ENCODE data around the gene C2orf74.
"Not testable (repeated sequence)": the region's sequence is repeated elsewhere in the genome, so short reads cannot be mapped to it uniquely, and the experiment has no call there.

Gene C2orf74

DNA sequence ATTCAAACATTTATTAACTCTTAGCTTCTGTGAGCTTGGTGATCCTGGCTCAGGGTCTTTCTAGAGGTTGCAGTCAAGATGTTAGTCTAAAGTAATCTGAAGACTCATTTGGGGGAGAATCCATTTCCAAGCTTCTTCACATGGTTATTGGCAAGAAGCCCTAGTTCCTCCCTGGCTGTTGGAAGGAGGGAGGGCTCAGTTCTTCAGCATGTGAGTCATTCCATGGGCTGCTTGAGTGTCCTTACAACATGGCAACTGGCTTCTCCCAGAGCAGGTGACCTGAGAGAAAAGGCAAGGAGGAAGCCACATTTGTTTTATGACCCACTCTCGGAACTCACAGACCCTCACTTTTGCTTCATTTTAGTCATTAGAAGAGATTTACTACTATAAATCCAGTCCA lies 10.6 kb upstream of the C2orf74 start:
- Mint-ChIP-seq H3K27ac (no peak overlapping the region), H3K4me3 (no peak overlapping the region), H3K27me3 (no peaks in the 10 kb centered on the region), H3K9me3 (no peaks in the 10 kb centered on the region), H3K36me3 (peaks cover 27% of the 10 kb centered on the region), H3K4me1 (peaks cover 3% of the 10 kb centered on the region)
- CTCF ChIA-PET = interaction anchor here (1.0 to 1.3 kb wide), 2 partner anchors 16 to 157 kb away, joined by 3 to 4 read pairs; no protein-coding TSS in a partner anchor
- no peak for DNase-seq

DNA sequence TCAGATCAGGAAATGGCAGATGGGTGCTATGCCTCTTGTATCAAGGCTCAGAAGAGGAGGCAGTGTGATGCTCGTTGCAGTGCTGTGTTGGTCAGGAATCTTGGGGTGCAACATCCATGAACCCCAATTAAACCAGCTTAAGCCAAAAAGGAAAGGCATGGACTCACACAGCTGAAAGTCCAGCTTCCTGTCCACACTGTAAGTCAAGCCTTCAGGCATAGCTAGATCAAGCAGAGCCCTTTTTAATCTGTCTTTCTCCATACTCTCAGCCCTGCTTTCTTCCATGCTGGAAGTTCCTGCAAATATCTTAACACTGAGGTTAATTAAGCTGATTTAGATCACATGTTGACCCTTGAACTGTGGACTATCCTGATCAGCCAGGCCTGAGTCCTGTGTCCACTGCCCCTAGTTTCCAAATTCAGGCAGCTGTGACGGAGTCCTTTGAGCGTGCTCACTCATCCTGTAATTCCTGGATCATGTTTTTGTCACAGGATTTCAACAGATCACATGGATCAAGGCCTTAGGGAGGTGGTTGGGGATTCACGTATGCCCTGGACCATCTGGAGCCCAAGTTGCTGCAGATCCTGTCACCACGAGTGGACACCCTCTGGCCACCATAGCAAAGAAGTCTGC lies 4.5 kb upstream of the C2orf74 start:
- CTCF ChIA-PET = no interaction called here
- Mint-ChIP-seq H3K27me3 (no peaks in the 10 kb centered on the region), H3K36me3 (peaks cover 21% of the 10 kb centered on the region), H3K4me1 (peaks cover 10% of the 10 kb centered on the region), H3K4me3 (no peak overlapping the region), H3K27ac (no peak overlapping the region), H3K9me3 (peaks cover 11% of the 10 kb centered on the region)
- no peak for DNase-seq

DNA sequence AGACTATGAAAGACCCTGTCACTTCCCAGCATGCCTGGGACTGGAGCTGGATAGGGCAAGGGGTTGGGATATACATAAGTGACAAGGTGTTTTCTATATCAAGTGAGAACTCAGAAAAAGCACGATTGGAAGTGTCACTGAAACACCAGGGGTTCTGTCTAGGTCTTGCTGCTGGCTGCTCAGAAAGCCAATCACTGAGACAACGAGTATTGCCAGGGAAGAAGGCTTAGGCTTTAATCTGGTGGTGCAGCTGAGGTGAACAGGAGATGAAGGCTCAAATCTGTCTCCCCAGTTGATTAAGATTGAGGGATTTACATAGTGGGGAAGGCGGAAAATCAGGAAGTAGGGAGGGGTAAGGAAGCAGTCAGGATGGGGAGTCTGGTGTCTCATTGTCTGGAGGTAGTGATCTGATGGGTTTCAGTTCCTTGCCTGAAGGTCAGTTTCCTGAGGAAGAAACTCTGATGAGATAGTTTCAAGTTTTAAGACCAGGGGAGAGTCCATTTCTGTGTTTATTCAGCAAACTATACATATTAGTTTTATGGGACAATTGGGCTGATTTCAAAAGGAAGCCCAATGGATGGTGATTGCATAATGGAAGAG lies 3.5 kb upstream of the C2orf74 start:
- peaks cover 11% of the 10 kb centered on the region for H3K9me3 Mint-ChIP-seq
- H3K27ac Mint-ChIP-seq = no peak overlapping the region

DNA sequence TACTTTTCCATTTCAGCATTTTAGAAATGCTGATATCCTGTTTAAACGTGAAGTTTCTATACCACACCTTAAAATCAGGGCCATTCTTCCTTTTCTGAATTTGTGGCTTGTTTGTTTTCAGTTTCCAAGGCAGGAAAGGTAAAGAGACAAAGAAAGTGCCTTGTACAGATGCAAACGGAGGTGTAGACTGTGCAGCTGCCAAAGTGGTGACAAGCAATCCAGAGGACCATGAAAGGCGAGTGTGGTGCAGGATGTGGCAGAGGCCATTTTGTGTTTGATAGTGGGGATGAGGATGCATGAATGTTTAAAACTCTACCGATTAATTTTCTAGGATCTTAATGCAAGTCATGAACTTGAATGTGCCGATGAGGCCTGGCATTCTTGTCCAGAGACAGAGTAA lies 733 bp downstream of the C2orf74 start:
- Mint-ChIP-seq H3K4me1 (peaks cover 17% of the 10 kb centered on the region), H3K27me3 (no peaks in the 10 kb centered on the region), H3K4me3 (no peak overlapping the region), H3K9me3 (peaks cover 8% of the 10 kb centered on the region), H3K36me3 (peaks cover 44% of the 10 kb centered on the region), H3K27ac (peak overlapping the region; percentile 87)
- DNase-seq = peak; percentile 40
- CTCF ChIA-PET = no interaction called here

More for the DNA sequence above, 3.5 kb upstream of the C2orf74 start:
- DNase-seq = no peak
- CTCF ChIA-PET = no interaction called here
- Mint-ChIP-seq H3K27me3 (no peaks in the 10 kb centered on the region), H3K36me3 (peaks cover 27% of the 10 kb centered on the region), H3K4me1 (peaks cover 17% of the 10 kb centered on the region), H3K4me3 (no peak overlapping the region)

DNA sequence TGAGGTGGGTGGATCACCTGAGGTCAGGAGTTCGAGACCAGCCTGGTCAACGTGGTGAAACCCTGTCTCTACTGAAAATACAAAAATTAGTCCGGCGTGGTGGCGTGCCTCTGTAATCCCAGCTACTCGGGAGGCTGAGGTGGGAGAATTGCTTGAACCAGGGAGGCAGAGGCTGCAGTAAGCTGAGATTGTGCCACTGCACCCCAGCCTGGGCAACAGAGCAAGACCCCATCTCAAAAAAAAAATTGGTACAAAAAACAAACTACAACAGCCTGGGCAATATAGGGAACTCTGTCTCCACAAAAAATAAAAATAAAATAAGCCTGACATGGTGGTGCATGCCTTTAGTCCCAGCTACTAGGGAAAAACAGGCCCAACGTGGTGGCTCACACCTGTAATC lies 3.1 kb downstream of the C2orf74 start:
- Mint-ChIP-seq H3K4me1 (peaks cover 17% of the 10 kb centered on the region), H3K36me3 (peaks cover 33% of the 10 kb centered on the region)
- H3K27me3 Mint-ChIP-seq, DNase-seq, H3K4me3 Mint-ChIP-seq, CTCF ChIA-PET, H3K27ac Mint-ChIP-seq, H3K9me3 Mint-ChIP-seq: not testable (repeated sequence)

DNA sequence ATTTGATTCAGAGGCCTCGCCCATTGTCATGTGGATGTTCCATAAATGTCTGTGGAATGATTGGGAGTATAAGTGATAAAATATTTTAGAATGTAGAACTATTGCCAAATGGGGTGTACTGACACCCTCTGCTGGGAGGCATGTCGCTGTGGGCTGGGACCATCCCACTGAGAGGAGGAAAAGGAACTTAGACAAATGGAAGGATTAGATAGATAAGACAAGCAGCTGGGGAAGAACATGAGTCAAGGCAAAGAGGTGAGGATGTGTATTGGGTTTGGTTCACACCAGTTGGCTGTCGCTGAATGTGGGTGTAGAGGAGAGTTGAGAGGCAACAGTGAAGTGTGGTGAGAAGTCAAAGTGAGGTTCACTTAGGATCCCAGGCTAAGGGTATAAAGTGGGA lies 4.0 kb downstream of the C2orf74 start:
- CTCF ChIA-PET = interaction anchor here (0.6 kb wide), 2 partner anchors 13 to 36 kb away, joined by 3 read pairs; no protein-coding TSS in a partner anchor
- no peak for DNase-seq
- Mint-ChIP-seq H3K4me3 (no peak overlapping the region), H3K4me1 (peaks cover 17% of the 10 kb centered on the region), H3K27ac (no peak overlapping the region), H3K36me3 (peaks cover 33% of the 10 kb centered on the region), H3K27me3 (no peaks in the 10 kb centered on the region), H3K9me3 (no peaks in the 10 kb centered on the region)

DNA sequence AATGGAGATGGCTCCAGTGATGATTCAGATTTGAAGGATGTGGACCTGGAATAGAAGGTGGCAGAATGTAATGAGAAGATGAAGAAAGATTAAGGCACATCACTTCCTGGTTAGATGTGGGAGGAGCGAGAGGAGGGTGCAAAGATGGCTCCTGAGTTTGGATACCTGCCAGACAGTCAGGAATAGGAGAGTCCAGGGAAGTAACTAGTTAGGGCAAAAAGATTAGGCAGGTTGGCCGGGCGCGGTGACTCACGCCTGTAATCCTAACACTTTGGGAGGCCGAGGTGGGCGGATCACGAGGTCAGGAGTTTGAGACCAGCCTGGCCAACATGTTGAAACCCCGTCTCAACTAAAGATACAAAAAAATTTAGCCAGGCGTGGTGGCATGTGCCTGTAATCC lies 5.6 kb downstream of the C2orf74 start:
- Mint-ChIP-seq H3K36me3 (peaks cover 24% of the 10 kb centered on the region), H3K4me1 (peaks cover 5% of the 10 kb centered on the region), H3K27ac (no peak overlapping the region), H3K27me3 (peaks cover under 1% of the 10 kb centered on the region), H3K4me3 (no peak overlapping the region), H3K9me3 (no peaks in the 10 kb centered on the region)
- CTCF ChIA-PET = interaction anchor here (0.8 kb wide), 1 partner anchor 465 kb away, joined by 4 read pairs; no protein-coding TSS in a partner anchor
- DNase-seq = no peak

DNA sequence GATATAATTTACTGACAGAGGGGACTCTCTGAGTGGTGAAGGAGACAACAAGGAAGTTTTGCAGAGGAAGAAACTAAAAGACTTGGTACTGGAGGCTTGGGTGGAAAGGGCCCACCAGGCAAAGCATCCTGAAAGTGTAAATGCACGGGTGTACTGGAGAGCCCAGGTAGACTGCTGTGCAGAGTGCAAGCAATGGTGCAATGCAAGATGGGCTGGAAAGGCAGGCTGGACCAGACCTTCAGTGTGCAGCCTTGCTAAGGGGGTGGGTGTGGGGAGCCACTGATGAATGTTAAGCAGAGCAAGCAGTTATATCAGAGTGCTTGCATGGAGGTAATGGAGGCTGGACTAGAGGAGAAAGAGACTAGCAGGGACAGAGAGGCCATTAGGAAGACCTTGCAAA lies 10.7 kb downstream of the C2orf74 start:
- CTCF ChIA-PET = no interaction called here
- H3K36me3 Mint-ChIP-seq = peaks cover under 1% of the 10 kb centered on the region
- no peak overlapping the region for H3K27ac Mint-ChIP-seq
- no peaks in the 10 kb centered on the region for H3K9me3 Mint-ChIP-seq
- H3K27me3 Mint-ChIP-seq = peaks cover 20% of the 10 kb centered on the region
- H3K4me1 Mint-ChIP-seq = peaks cover 20% of the 10 kb centered on the region
- no peak overlapping the region for H3K4me3 Mint-ChIP-seq
- no peak for DNase-seq

DNA sequence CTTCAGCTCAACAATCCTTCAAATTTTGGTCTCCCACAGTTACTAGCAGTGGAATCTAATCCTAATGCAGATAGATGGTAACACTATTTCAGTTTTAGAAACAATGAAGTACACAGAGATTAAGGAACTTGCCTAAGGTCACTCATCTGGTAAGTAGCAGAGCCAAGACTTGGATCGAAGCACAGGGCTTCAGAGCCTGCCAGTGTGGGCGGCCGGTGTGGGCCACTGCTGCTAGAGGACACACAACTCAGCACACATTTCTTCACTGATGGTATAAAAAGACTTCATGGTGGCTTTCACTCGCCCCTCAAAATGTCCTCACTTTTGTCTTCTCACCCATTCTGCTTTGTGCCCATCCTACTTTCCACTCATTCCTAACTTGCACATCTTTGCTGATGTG lies 11.1 kb downstream of the C2orf74 start:
- no peak overlapping the region for H3K4me3 Mint-ChIP-seq
- H3K27ac Mint-ChIP-seq = no peak overlapping the region
- H3K36me3 Mint-ChIP-seq = peaks cover 1% of the 10 kb centered on the region
- peaks cover 22% of the 10 kb centered on the region for H3K4me1 Mint-ChIP-seq
- H3K27me3 Mint-ChIP-seq = peaks cover 20% of the 10 kb centered on the region
- H3K9me3 Mint-ChIP-seq = no peaks in the 10 kb centered on the region
- CTCF ChIA-PET = no interaction called here
- no peak for DNase-seq

DNA sequence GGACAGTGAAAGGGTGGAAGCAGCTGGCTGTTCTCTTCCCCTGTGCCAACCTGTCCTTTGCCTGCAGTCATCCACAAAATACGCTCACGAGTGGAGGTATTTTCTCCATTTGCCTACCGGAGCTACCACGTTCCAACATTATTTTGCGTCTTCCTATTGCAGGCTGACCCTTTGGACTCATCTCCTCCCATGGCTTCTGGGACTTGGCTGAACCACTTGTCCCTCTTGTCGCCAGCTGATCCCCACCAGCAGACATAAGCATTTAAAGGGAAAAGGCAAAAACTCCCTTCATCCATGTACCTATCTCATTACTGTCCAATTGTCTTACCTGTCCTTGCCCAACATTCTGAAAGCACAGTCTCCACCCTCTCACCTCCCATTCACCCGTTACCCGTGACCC lies 13.0 kb downstream of the C2orf74 start:
- no peak for DNase-seq
- no peak overlapping the region for H3K4me3 Mint-ChIP-seq
- H3K27ac Mint-ChIP-seq = no peak overlapping the region
- CTCF ChIA-PET = no interaction called here
- no peaks in the 10 kb centered on the region for H3K9me3 Mint-ChIP-seq
- H3K36me3 Mint-ChIP-seq = peaks cover 15% of the 10 kb centered on the region
- H3K27me3 Mint-ChIP-seq = peaks cover 20% of the 10 kb centered on the region
- peaks cover 41% of the 10 kb centered on the region for H3K4me1 Mint-ChIP-seq

DNA sequence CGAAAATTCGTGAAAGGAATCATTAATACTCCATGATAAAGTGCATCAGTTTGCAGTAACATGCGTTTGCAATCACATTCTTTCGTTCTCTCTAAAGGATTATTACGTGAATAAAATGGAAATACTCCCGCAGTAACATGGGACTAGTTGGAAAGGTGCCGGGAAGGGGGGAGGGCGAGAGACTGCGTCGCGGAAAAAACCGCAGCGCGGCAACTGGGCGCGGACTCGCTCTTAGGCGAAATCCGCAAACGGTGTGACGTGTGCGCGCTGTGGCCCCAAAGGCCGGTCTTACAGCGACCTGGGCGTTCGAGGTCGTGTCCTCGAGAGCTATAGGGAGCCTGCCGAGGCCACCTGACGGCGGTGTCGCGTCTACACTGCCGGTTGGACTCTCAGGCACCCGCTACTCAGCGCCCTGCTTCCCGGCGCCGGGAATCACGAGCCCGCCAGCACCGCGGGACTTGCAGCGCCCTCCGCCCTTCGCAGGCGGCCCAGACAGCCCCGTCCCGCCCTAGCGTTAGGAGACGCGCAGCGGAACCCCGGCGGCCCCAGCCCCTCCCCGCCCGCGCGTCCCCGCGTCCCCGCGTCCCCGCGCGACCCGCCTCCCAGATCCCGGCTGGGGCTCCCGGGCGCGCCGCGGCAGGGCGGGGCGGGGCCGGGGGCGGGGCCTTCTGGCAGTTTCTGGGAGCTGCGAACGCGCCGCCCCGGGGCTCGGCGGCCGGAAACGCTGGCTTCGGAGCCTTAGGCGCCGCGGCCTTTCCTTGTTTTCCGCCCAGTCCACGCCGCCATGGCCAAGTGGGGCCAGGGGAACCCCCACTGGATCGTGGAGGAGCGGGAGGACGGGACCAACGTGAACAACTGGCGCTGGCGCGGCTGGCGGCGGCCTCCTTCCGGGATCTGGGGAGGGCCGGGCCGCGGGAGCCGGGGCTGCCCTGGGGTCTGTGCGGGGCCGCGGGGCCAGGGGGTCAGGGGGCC lies 15.1 kb downstream of the C2orf74 start:
- DNase-seq = peak; percentile 95
- no peaks in the 10 kb centered on the region for H3K9me3 Mint-ChIP-seq
- peaks cover 20% of the 10 kb centered on the region for H3K27me3 Mint-ChIP-seq
- H3K4me1 Mint-ChIP-seq = peaks cover 61% of the 10 kb centered on the region
- CTCF ChIA-PET = no interaction called here
- peak overlapping the region; percentile 87 for H3K27ac Mint-ChIP-seq
- peaks cover 35% of the 10 kb centered on the region for H3K36me3 Mint-ChIP-seq
- H3K4me3 Mint-ChIP-seq = peak overlapping the region; percentile 78

DNA sequence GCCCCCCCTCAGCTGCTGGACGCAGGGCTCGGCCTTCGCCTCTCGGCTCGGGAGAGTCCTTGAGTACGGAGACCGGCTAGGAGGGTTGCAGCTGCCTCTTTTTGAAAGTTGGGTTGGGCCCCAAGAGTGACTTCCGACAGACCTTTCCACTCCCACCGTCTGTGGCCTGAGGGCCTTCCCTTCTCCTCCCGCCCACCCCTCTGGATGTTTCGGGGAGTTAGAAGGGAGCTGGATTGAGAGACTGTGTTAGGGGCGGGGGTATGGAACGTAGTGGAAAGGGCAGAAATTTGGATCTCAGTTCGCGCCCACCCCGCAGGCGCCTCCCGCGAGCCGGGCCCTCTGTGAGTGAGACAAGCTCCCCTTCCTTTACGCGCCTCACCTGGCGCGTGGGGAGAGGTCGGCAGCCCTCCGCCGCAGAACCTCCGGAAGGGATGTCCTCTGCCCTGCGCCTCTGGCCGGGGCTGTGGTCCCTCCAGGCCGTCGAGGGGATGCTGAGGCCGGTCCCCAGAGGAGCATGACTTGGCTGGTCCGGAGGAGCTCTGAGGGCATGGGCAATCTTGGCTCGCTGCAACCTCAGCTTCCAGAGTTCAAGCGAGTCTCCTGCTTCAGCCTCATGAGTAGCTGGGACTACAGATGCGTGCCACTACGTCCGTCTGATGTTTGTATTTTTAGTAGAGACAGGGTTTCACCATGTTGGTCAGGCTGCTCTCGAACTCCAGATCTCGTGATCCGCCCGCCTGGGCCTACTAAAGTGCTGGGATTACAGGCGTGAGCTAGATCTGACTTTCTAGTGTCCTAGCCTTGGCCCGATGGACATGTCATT lies 15.9 kb downstream of the C2orf74 start:
- Mint-ChIP-seq H3K27ac (peak overlapping the region; percentile 94), H3K27me3 (peaks cover 17% of the 10 kb centered on the region), H3K9me3 (no peaks in the 10 kb centered on the region), H3K4me1 (peaks cover 68% of the 10 kb centered on the region), H3K4me3 (peak overlapping the region; percentile 90), H3K36me3 (peaks cover 43% of the 10 kb centered on the region)
- CTCF ChIA-PET = interaction anchor here (0.6 to 1.0 kb wide), 4 partner anchors 10 to 42 kb away, joined by 3 read pairs; no protein-coding TSS in a partner anchor
- DNase-seq = peak; percentile 61

DNA sequence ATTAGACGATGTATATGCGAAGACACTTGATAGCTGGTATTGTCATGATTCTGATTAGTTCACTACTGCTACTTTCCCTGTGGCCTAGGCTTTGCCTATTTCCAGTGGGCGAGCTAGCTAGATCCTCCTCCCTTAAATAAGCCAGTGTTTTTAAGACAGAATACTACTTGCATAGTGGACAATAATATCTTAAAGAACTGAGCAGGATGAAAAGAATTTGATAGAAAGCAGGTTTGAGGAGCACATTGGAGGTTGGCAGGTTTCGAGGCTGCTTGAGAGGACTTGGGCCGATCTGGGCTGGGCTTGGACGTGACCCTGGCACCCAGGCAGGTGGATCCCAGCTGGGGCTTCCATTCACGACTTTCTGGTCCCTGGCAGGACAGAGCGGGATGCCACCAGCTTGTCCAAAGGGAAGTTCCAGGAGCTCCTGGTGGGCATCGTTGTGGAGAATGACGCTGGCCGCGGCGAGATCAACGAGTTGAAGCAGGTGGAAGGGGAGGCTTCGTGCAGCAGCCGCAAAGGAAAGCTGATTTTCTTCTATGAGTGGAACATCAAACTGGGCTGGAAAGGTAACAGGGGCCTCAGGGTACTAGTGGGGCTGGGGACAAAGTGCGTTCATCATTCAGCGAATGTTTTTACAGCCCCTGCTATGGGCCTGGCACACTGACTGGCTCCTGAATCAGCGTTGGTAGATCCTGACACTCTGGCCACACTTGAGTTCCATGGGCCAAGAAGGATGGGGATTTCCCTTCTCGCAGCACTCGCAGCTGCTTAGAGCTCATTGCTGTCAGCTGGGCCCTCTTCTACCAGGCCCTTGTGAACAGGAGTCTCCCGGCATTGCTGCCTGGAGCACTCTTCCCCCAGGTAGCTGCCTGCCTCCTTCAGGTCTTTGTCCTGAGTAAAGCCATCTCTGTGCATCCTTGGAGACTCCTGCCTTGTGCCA lies 16.9 kb downstream of the C2orf74 start:
- Mint-ChIP-seq H3K27me3 (peaks cover 17% of the 10 kb centered on the region), H3K36me3 (peaks cover 52% of the 10 kb centered on the region), H3K9me3 (no peaks in the 10 kb centered on the region), H3K27ac (peak overlapping the region; percentile 83), H3K4me3 (peak overlapping the region; percentile 90), H3K4me1 (peaks cover 76% of the 10 kb centered on the region)
- no peak for DNase-seq
- CTCF ChIA-PET = interaction anchor here (0.6 to 1.0 kb wide), 3 partner anchors 9 to 41 kb away, joined by 3 read pairs; no protein-coding TSS in a partner anchor

Measured in activated naive CD4-positive, alpha-beta T cell treated with anti-CD3 and anti-CD28 coated beads, Interleukin-2, amount 10 ng/mL, durations not matched to agents 7 days and 5 days (primary cell).